HK-2 (cell line): ENCODE results near the gene HECW1.
"Not testable (repeated sequence)": the region's sequence is repeated elsewhere in the genome, so short reads cannot be mapped to it uniquely, and the experiment has no call there.

Source experiments
- DNase-seq: peaks from one replicate; pipeline ENCODE4 v3.0.0-alpha.2; 2018; ENCODE audit not compliant: unreplicated experiment

The HECW1 gene

GRCh38 chr7:43112941-43113621, 634 bp downstream of the HECW1 start:
- DNase-seq = peak; percentile 2

GRCh38 chr7:43113622-43114457, 1.4 kb downstream of the HECW1 start:
- DNase-seq = no peak

GRCh38 chr7:43114458-43114780, 2.0 kb downstream of the HECW1 start:
- no peak for DNase-seq

- no peak for DNase-seq
These were observed 4.0 kb downstream of the HECW1 start for GRCh38 chr7:43116451-43116850.

- no peak for DNase-seq
These were observed 4.6 kb downstream of the HECW1 start for GRCh38 chr7:43117095-43117494.

GRCh38 chr7:43117861-43118260, 5.4 kb downstream of the HECW1 start:
- DNase-seq = no peak

- DNase-seq = no peak
These were observed 5.9 kb downstream of the HECW1 start for GRCh38 chr7:43118313-43118712.

GRCh38 chr7:43119371-43120075, 7.1 kb downstream of the HECW1 start:
- no peak for DNase-seq

- no peak for DNase-seq
These were observed 9.5 kb downstream of the HECW1 start for GRCh38 chr7:43121973-43122372.

- no peak for DNase-seq
These were observed 11.0 kb downstream of the HECW1 start for GRCh38 chr7:43123457-43123856.

- no peak for DNase-seq
These were observed 11.9 kb downstream of the HECW1 start for GRCh38 chr7:43124388-43124787.

GRCh38 chr7:43130347-43130746, 17.9 kb downstream of the HECW1 start:
- DNase-seq = no peak

- no peak for DNase-seq
These were observed 22.7 kb downstream of the HECW1 start for GRCh38 chr7:43135129-43135528.

GRCh38 chr7:43136064-43136463, 23.6 kb downstream of the HECW1 start:
- DNase-seq = no peak

GRCh38 chr7:43137121-43137744, 24.8 kb downstream of the HECW1 start:
- not testable (repeated sequence) for DNase-seq

GRCh38 chr7:43137811-43138210, 25.4 kb downstream of the HECW1 start:
- DNase-seq = no peak

GRCh38 chr7:43138710-43139109, 26.3 kb downstream of the HECW1 start:
- DNase-seq = no peak

GRCh38 chr7:43139137-43139536, 26.7 kb downstream of the HECW1 start:
- no peak for DNase-seq

- DNase-seq = no peak
These were observed 27.7 kb downstream of the HECW1 start for GRCh38 chr7:43140186-43140585.

GRCh38 chr7:43141091-43141490, 28.6 kb downstream of the HECW1 start:
- DNase-seq = no peak

GRCh38 chr7:43142703-43143102, 30.3 kb downstream of the HECW1 start:
- no peak for DNase-seq

- DNase-seq = no peak
These were observed 31.6 kb downstream of the HECW1 start for GRCh38 chr7:43143918-43144589.
